Right forelimb (tissue), 1 donor: ENCODE data around the gene MACF1.
A peak's percentile ranks its signal among the peaks of the same experiment; 100 is the strongest.
"Not testable (repeated sequence)": the region's sequence is repeated elsewhere in the genome, so short reads cannot be mapped to it uniquely, and the experiment has no call there.

Experiments used
- DNase-seq: peaks from one replicate; pipeline ENCODE4 v3.0.0-alpha.2; 2018

MACF1 gene

GRCh38 chr1:39204441-39205081, at the start of gene MACF1:
TSS of gene MACF1 (plus strand) at chr1:39204695. CDS start at chr1:39205023, 328 bp downstream.
- DNase-seq = peak; percentile 77

- no peak for DNase-seq
Measured at GRCh38 chr1:39157304-39157703, 47.2 kb upstream of the MACF1 start.

DNA sequence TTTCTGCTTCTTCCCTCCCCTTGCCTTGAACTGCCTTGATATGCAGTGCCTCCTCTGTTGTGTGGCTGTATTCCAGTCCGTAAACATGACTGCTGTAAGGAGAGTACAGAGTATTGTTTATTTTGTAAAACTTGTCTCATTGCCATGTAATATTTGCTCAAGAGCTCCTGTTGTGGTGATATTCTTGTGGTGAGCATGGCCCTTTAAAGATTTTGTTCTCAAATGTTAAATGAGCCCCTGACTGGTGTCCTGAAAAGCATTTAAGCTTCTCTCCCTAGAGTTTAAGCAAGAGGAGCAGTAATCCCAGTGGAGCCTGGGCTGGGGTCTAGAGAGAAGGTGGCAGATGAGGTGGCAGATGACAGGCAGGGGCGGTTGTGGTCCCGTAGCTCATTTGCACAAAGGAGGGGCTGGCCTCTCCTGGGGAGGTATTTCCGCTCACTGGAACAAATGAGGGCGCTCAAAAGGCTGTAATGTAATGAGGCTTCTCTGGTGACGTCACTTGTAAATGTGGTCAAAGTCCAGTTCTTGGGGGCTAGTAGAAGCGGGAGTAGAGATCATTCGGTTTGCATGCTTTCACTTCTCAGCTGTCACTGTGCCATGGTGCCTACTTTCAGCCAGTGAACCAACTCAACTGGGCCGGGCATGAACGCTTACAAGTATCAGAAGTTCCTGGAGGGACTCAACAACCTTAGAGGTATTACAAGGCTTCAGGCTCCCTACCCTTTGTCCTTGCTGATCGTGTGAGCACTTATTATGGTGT, 46.0 kb upstream of the MACF1 start:
- DNase-seq = no peak

DNA sequence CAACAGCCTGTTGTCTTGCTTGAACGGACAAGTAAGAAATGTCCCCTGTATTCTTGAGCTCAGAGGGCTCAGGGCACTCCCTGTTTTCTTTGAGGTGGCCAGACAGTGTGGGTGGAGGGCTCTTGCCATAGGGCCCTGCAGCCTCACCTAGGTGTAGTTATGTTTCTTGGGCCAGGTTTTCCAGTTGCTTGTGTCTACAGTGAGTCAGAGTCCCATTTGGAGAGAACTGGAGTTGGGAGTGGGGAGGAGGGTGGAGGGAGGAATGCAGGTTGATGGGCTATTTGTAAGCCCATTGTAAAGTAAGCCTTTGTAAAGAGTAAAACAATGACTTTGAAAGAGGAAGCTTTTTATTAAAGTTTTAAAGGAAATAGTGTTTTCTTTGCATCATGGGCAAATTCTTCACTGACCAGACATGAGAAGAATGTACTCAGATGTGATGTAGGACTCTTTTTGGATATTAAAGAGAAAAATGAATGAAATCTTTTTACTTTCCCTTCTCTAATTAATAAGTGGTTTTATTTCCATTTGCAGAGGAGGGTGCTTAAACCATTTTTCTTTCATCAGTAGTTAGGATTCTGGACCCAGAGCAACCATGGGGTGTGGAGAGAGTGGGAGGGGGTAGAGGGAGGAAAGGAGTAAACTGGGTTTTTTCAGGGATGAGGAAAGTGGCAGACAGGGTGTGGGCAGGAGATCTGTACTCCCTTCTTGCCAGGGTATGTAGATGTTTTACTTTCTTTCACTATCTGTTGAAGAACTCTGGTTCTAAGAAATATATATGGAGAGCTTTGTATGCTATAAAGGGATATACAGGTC, 45.1 kb upstream of the MACF1 start:
- no peak for DNase-seq

DNA sequence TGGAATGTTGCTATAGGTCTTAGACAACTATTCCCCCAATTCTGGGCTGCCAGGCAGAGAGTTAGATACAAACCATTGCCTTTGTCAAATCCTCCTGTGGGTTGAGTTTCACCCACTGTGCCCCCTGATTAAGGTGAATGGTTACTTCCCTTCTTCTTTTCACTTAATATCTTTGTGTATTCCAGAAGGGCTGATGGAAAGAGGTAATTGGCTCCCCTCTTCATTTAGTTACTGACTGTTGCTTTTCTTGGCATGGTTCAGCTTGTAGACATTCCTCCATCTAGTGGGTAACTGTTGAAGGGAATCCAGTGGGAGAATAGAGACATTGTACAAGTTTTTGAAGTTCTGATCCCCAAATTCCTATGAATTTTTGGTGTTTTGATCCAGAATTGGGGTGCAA, 43.8 kb upstream of the MACF1 start:
- no peak for DNase-seq

DNA sequence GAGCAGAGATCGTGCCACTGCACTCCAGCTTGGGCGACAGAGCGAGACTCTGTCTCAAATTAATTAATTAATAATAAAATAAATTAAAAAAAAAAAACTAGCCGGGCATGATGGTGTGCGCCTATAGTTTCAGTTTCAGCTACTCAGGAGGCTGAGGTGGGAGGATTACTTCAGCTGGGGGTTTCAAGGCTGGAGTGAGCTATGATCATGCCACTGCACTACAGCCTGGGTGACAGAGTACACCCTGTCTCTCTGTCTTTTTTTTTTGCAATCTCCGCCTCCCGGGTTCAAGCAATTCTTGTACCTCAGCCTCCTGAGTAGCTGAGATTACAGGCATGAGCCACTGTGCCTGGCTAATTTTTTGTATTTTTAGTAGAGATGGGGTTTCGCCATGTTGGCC, 42.7 kb upstream of the MACF1 start:
- DNase-seq = not testable (repeated sequence)

GRCh38 chr1:39163469-39163868, 41.0 kb upstream of the MACF1 start:
- no peak for DNase-seq

DNA sequence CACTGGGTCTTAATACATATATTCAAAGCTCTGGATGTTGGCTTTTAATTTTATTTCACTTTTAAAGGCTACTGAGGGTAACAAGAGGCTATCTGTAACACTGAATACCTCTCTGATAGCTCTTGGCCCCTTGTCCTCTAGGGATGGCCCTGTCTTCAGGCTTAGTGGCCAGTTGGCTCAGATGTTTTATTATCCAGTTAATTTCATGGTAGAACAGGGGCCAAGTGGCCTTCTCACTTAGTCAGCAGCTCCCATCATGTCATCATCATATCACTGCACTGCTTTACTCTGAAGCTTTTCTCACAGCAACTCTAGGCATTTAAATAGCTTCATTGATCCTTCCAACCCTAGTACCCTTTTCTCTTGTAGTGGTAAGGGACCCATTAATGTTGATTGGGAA, 40.2 kb upstream of the MACF1 start:
- no peak for DNase-seq

DNA sequence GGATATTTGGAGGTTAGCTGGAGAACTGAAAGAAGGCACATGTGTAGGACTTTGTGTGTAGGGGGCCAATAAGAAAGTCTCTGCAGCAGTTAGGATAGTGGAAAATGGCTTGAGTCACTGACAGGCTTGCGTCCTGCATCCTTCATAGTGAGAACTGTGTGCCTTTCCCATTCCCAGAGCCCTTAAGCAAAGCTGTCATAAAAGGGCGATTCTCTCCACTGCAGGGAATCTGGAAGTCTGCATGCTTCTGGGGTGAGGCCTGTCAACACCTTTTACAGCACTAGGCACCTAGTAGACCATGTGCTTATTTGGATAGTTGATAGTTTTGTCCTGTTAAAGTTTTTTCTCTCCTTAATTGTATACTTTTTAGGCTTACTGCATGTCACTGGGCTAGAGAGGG, 39.4 kb upstream of the MACF1 start:
- DNase-seq = no peak

DNA sequence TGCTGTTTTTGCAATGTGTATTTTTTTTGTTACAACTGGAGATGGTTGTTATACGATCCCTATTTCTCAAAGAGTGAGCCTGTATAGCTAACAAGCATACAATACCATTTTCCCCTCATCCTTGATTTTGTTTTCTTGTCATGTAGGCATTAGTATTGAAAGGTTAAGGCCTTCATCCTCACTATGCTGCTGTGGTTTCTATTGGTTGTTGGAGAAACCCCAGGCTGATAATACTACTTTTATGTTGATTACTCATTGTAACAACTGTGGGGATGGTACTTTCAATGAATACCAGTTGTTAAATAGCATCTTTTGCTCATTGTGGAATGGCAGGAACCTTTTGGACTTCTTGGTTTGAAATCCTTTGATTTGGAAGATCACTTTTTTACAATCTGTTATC, 39.0 kb upstream of the MACF1 start:
- no peak for DNase-seq

- no peak for DNase-seq
Measured at GRCh38 chr1:39167632-39168209, 36.8 kb upstream of the MACF1 start.

GRCh38 chr1:39168301-39169080, 36.0 kb upstream of the MACF1 start:
- DNase-seq = no peak

GRCh38 chr1:39170731-39171667, 33.5 kb upstream of the MACF1 start:
- peak; percentile 55 for DNase-seq

DNA sequence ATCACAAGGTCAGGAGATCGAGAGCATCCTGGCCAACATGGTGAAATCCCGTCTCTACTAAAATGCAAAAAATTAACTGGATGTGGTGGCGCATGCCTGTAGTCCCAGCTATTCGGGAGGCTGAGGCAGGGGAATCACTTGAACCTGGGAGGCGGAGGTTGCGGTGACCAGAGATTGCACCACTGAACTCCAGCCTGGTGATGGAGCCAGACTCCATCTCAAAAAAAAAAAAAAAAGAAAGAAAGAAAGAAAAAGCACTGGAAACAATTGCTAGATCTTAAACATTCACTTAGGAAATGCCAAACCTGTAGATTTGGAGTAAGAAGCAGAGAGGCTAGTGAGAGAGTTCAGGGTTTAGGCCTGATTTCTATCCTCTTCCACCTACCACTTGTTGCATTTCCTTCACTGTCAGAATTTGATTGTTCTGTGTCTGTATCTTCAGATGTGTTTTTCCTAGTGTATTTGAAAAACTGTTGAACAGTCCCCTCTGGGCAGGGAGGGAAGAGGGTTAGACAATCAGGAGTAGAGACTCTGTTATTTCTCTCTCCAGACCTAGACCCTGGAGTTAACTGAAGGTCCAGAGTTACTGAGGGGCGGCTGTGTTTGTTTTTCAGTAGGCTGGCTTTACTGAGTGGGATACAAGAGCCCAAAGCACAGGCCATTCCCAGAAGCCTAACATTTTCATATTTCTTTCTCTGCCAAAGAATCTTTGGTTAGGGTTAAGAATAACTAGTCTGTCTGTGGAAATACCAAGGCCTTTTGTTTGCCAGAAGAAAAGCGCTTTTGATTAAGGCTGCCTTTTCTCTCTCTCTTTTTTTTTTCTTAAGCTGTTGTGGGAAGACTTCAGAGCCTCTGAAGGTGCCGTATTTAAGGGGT, 31.1 kb upstream of the MACF1 start:
- no peak for DNase-seq

- DNase-seq = no peak
Measured at GRCh38 chr1:39173995-39174380, 30.5 kb upstream of the MACF1 start.

DNA sequence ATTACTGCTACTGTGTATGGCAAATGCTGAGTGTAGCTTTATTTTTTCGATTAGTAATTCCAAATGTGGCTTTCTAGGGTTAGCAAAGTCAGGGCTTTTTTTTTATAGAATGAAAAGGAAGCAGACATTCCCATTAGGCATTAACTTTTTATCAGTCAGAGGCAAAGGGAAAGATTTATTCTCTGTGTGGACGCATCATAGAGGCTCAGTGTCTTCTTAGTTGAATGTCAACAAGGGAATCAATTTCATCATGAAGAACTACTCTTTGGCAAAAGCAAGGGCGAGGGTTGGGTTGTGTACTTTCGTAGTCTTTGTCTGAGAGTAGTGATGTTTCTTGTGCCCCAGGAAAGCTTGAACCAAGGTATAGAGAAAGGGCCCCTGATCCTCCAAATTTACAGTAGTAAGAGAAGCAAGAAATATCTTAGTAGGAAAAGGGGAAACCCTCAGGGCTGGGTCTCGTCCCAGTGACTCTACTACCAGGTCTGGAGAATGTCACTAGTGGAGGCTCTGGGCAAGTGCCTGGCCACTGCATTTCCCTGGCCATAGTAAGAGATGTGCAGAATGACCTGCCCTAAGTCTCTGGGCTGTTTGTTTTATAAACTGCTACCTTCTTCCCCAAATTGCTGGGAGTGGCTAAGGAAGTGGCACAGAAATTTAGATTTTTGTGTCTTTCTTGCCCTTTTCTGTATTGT, 30.0 kb upstream of the MACF1 start:
- no peak for DNase-seq

DNA sequence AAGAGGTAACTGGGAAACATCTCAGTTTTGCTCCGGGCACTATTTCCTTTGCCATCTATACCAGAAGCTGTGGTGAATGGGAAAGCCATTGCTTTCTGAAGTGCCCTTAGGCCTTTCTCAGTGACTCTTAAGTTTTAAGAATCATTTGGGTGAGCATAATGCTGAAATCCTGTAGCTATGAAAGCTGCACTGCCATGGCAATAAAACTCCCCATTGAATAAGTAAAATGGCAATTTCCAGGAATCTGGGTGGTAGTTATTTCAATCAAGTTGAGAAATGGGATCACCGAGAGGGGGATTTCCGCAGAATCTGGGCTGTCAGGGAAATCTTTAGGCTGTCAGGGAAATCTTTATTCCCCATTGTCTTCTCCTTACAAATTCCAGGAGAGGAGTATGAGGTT, 26.8 kb upstream of the MACF1 start:
- DNase-seq = no peak

DNA sequence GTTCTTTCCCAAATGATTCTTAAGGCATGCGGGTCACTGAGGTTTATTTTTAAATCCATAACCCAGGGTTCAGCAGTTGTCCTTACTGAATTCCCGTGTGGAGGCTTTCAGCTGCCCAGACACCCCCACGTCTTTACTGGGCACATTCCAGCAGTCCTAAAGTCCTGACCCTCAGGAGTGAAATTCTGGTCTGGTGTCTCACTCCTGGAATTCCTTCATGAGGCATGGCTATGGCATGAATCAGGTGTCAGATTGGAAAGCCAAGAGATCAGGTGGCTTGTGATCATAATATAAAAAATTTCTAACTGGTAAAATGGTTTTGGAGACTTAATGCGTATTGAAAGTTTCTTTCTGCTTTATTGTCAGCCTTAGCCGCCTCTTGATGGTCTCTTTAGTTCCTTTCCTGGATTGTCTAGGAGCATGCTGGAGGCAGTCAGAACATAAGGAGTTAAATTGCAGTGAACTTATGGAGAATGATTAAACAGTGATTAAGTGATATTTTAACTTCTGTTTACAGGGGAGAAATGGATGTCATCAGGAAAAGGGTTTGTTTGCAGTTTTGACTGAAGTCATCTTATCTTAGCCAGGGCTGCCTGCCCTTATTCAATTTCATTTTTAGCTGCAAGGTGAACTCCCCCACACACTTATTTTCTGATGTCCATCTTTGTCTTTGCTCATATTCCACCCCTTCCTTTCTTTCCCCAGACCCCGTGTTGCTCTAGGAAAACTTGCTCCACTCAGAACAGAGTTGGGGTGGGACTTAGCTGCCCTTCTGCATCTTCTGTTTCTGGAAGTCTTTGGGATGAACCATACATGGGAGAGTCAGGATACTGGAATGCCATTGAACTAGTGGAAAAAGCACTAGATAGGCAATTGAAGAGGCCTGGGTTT, 25.7 kb upstream of the MACF1 start:
- DNase-seq = no peak

DNA sequence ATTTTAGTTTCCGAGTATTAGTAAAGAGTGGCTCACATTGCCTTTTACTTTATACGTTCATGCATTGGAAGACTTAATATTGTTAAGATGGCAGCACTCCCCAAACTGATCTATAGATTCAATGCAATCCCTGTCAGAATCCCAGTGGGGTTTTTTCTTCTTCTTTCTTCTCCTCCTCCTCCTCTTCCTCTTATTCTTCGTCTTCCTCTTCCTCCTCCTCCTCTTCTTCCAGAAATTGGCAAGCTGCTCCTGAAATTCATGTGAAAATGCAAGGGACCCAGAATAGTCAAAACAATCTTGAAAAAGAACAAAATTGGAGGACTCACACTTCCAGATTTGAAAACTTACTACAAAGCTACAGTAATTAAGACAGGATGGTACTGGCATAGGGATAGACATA, 23.2 kb upstream of the MACF1 start:
- DNase-seq = no peak
